HG03575 (cell line): Measurements from ENCODE around the gene PATE4.
"Not testable (repeated sequence)": the region's sequence is repeated elsewhere in the genome, so short reads cannot be mapped to it uniquely, and the experiment has no call there.

Source experiments
- ATAC-seq: cut with Tn5 transposase; IDR thresholded peaks from one replicate; pipeline ENCODE4 v1.9.1; 2021; ENCODE audit not compliant: unreplicated experiment, insufficient number of reproducible peaks, low FRiP score; ENCODE audit errors: extremely low read depth

The PATE4 gene

DNA sequence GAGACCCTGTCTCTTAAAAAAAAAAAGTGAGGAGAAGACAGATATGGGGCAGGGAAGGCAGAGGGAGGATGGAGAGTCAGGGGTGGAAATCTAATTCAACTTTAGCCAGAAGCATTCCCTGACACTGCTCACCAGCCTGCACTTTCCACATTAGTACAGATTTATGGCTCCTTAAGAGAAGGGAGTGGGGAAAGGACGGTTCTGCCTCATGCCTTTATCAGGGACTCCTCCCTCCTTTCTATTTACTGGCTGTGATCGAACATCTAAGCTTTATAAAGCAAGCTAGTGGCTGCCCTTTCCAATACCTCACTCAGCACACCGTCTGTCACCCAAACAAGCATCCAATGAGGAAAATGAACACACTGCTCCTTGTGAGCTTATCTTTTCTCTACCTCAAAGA is at the start of gene PATE4:
TSS of gene PATE4 (plus strand) at position 301 of the 400 bp plus-strand sequence. CDS start at position 345, 44 bp downstream.
- no peak for ATAC-seq

GRCh38 chr11:125784678-125785077 is 48.4 kb upstream of the PATE4 start:
- ATAC-seq: no peak

DNA sequence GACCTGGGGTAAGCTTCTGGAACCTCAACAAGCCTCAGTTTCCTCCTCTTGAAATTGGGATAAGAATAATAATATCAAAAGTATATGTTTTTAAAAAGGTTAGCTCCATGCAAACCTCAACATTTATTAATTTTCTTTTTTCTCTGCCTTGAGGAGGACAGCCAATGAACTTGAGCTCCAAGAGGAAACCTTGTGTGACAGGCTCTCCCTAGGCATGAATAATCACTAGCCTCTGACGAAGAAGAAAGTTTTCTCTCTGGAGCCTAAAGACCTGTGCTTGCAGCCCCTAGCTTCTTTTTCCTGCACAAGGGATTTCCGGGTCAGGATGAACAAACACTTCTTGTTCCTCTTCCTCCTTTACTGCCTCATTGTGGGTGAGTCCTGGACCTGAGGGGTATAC is 45.3 kb upstream of the PATE4 start, which contains the start of gene PATE3:
TSS of gene PATE3 (plus strand) at position 301 of the 400 bp plus-strand sequence. CDS start at position 326, 25 bp downstream.
- no peak for ATAC-seq

DNA sequence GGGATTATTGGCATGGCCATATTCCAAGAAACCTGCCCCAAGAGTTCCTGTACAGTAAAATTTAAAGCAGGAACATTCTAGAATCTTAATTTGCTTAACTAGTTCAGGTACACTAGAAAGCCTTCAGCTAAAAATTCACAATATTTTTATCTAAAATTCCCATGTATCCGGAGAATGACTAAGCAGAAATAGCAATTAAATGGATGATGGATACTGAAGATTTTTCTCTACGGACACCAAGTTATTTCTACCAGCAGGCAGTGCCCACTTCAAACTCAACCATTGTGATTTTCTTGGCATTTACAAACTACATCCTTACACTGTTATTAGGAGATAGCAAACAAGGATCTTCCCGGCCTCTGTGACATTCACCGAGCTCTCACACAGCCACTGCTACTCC is 42.3 kb upstream of the PATE4 start:
- ATAC-seq: no peak

GRCh38 chr11:125797641-125798040 is 35.5 kb upstream of the PATE4 start:
- ATAC-seq: no peak

DNA sequence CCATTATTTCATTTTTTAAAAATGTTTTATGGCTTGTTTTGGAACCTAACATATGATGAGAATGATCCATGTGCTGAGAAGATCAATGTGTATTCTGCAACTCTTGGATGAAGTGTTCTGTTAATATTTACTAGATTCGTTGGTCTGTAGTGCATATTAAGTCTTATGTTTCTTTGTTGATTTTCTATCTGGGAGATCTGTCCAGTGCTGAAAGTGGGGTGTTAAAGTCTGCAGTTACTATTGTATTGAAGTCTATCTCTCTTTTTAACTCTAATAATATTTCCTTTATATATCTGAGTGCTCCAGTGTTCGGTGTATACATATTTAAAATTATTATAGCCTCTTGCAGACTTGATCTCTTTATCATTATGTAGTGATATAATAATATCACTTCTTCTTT is 33.3 kb upstream of the PATE4 start:
- no peak for ATAC-seq

- no peak for ATAC-seq
Observed at GRCh38 chr11:125802387-125802786, 30.7 kb upstream of the PATE4 start.

- no peak for ATAC-seq
Observed at GRCh38 chr11:125807909-125808308, 25.2 kb upstream of the PATE4 start.

DNA sequence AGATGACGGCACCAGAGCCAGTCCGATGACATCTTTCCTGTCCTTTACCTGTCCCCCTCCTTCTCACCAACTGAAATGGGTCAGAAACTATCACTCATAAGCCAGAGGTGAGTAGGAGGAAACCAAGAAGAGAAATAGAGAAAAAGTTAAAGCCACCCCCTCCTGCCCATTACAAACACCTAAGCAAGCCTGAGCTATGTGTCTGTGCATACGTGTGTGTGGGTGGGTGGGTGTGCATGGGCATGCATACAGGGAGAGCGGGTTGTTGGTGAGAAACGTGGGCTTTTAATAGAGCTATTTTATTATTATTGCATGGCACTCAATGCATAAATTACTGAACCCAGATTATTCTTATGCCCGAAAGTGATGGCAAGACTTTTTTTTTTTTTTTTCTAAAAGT is 2.6 kb downstream of the PATE4 start:
- ATAC-seq: no peak

- ATAC-seq: no peak
Observed at GRCh38 chr11:125842321-125842948, 9.3 kb downstream of the PATE4 start.

DNA sequence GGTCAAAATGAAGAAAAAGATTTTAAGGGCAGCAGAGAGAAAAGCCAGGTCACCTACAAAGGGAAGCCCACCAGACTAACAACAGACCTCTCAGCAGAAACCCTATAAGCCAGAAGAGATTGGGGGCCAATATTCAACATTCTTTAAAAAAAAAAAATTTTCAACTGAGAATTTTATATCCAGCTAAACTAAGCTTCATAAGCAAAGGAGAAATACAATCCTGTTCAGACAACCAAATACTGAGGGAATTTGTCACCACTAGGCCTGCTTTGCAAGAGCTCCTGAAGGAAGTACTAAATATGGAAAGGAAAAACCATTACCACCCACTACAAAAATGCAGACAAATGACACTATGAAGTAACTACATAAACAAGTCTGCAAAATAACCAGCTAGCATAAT is 13.1 kb downstream of the PATE4 start:
- no peak for ATAC-seq

- not testable (repeated sequence) for ATAC-seq
Observed at GRCh38 chr11:125857670-125858069, 24.6 kb downstream of the PATE4 start.

DNA sequence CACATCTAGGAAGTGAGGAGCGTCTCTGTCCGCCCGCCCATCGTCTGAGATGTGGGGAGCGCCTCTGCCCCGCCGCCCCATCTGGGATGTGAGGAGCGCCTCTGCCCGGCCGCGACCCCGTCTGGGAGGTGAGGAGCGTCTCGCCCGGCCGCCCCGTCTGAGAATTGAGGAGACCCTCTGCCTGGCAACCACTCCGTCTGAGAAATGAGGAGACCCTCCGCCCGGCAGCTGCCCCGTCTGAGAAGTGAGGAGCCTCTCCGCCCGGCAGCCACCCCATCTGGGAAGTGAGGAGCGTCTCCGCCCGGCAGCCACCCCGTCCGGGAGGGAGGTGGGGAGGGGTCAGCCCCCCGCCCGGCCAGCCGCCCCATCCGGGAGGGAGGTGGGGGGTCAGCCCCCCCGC is 29.7 kb downstream of the PATE4 start:
- not testable (repeated sequence) for ATAC-seq

- ATAC-seq: not testable (repeated sequence)
Observed at GRCh38 chr11:125865354-125865753, 32.2 kb downstream of the PATE4 start.

GRCh38 chr11:125869521-125869920 is 36.4 kb downstream of the PATE4 start:
- no peak for ATAC-seq

DNA sequence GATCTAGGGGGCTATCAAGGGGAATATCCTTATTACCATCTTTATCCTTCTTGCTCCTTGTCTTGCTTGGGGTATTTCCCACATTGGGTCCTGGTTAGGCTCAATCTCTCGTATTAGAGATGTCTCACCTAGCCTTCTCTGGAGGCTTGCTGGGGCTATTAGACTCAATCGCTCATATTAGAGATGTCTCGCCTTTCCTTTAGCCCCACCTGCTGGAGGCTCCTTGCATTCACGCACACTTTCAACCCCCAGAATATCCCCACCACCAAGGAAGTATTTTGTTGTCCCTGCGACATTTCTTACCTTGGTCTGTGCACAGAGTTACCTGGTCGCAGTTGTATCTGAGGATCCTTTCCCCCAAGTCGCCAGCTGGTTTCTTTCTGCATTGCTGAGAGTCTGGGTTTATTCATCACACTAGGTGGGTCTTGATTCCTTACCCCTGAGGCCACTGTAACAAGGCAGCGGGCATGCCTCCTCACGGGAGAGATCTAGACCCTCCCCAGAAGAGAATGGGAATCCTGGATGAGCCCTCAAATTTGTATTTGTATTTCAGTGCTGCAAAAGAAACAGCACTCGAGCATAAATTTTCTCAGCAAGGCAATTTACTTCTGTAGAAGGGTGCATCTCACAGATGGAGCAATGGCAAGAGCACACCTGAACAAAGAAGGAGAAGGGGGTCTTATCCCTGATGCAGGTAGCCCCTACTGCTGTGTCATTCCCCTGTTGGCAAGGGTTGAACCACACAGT is 38.4 kb downstream of the PATE4 start:
- no peak for ATAC-seq

GRCh38 chr11:125872138-125872491 is 39.0 kb downstream of the PATE4 start:
- no peak for ATAC-seq

- ATAC-seq: no peak
Observed at GRCh38 chr11:125873881-125874555, 40.9 kb downstream of the PATE4 start.

- no peak for ATAC-seq
Observed at GRCh38 chr11:125874556-125875124, 41.5 kb downstream of the PATE4 start.

GRCh38 chr11:125881291-125881690 is 48.2 kb downstream of the PATE4 start:
- no peak for ATAC-seq
